Activated CD8-positive, alpha-beta memory T cell treated with anti-CD3 and anti-CD28 coated beads for 4 hours (primary cell): ENCODE results near the gene DLGAP4.
"Not testable (repeated sequence)": the region's sequence is repeated elsewhere in the genome, so short reads cannot be mapped to it uniquely, and the experiment has no call there.

ENCODE experiments used
- DNase-seq, 2 donors: peaks; one replicate each; pipeline ENCODE4 v3.0.0-alpha.2; 2020; ENCODE audit warnings: low read depth in 2 of 2

DLGAP4 gene

DNA sequence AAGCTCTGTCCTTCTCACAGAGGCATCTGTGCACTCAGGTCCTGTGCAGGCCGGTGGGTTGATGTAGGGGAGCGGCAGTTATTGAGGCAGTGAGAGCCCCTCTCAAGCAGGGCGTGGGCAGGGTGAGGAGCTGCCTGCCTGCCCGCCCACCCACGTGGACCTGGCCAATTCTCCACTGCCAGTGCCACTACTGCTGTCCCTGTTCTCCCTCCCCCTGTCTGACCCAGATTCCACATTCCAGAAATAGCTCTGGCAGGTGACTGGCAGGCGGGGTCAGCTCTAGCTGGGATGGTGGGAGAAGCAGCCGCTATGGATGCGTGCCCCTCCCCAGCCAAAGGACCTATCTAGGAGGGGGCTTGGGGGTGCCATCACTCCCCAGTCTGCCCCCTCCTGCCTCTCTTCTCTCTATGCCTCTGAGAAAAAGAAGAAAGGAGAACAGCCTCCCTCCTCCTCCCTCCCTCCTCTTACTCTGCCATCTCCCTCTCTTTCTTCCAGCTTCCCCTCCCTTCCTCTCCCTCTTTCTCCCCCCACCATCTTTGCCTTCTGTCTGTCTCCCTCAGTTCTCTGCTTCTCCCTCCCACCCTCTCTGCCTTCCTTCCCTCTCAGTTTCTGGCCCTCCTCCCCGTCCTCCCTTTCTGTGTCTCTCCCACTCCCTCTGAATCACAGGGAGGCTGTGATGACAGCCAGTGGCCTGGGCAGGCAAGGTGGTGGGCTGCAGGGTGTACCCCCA, 148.7 kb downstream of the DLGAP4 start:
- no peak for DNase-seq

DNA sequence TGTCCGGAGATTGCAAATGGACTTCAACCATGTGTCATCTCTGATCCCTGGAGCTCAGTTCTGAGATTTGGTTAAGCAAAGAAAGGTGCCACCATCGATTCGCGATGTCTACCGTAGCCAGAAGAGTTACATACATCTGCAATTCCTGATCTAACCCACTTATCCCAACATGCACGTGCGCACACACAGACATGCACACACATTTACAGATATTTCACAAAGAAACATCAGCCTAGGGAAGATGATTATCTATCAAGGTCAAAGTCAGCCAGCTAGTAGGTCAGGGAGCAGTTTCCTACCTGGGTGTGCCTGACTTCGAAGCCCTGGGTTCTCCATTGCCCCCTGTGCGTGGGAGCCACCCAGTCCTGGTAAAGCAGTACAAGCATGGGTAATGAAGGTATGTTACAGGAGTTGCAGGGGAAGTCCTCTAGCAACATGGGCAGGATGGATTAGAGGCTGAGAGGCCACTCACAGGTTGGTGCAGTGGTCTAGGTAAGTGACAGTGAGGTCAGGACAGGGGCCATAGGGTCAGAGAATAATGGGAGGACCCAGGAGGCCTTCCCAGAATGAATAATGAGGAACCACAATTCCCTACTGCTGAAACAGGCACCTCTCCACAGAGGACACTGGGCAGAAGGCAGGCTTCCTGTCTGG, 150.0 kb downstream of the DLGAP4 start:
- no peak for DNase-seq

DNA sequence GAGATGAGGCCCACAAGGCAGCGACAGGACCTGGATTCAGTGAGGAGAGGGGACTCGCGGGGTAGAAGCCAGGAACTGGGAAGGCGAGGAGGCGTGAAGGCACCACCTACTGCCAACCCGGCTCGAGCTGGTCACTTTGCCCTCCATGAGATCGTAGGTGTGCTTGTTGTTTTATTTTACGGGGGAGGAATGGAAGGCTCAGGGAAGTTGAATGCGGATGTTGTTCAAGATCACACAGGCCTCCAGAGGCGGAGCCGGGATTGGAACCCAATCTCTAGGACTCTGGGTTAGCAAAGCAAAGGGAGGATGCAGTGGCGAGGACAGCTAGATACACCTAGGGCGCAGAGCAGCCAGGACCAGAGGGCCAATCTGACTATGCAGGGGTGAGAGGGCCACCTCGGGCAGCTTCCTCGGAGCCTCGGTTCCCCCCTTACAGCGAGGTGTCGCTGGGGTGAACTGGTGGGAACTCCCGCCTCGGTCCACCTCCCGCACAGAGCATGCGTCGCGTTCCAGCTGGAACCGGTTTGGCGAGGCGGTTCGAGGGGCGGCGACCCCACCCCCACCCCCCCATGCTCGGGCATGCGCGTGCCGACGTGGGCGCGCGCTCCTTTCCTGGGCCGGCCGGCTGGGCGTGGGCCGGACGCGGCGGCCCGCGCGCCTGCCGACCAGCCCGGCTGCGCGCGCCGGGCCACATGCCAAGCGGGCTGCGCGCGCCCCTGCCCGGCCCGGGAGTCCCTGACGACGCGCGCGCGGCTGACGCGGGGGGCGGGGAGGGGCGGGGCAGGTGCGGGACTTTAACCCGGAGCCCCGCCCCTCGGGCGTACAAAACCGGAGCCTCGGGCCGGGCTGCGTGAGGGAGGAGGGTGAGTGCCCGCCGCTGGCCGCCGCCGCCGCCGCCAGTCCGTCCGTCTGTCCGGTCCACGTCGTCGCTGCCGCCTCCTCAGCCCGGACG, 154.8 kb downstream of the DLGAP4 start:
- peak; percentile 80 to 82 for DNase-seq

DNA sequence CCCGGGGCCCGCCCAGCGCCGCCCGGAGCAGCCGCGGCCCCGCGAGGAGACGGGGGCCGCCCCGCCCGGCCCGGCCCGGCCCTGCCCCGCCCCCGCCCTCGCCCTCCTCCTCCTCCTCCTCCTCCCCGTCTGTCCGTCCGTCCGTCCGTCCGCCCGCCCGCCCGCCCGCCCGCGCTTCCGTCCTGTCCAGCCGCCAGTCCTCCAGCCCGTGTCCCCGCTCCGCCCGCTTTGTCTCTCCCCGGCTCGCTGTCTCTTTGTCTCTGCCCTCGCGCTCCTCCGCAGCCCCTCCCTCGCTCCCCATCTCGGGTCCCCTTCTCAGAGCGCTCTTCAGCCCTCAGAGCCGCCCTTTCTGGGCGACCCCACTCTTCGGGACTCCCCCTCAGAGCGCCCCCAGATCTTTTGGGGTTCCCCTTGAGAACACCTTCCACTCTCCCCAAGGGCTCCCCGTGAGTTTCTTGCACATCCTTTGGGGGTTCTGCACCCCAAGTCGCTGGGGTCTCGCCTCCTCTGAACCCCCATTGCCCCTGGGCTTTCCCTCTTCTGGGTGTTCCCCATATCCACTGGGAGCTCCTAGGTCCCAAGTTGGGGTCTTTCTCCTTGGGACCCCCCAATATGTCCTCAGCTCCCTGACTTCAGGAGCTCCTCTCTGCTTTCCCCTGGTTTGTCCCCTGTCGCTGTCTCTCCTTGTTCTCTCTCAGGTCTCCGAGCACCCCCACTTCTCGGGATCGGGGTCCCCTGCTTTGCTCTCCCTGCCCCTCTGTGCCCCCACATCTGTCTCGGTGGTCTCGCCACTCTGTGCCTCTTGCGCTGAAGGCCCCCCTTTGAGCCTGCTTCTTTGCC, 155.7 kb downstream of the DLGAP4 start:
- DNase-seq, result peak in 1 of 2 donors; percentile 7

DNA sequence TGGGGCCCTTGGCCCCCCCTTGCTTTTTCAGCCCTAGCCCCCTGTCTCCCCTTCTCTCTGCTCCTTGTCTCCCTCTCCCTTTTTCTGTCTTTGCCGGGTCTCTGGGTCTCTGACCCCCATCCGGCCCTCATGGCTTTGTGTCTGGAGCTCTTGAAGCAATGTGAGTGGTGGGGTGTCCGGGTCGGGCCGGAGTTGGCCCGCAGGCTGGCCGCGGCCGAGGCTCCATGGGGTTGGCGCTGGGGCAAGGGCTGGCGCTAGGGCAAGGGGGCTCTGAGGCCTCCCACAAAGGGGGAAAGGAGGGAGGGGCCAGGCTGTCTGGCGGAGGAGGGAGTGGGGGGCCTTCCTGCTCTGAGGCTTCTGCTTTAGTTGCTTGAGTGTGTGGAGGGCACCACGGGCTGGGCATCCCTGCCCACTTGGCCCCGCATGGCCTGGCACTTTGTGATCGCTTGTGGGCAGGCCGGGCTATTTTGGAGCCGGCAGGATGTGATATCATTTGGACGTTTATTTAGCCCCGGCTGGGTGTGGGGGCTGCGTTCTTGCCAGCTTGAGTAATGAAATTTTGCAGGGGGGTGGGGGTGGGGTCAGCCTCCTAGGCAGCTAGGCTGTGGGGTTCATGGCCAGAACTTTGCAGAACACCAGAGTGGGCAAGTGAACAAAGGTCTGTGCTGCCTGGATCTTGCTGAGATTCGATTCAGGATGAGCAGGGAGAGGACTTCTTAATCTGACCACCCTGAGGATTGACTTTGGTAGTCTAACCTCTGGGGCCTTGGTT, 156.5 kb downstream of the DLGAP4 start:
- no peak for DNase-seq

DNA sequence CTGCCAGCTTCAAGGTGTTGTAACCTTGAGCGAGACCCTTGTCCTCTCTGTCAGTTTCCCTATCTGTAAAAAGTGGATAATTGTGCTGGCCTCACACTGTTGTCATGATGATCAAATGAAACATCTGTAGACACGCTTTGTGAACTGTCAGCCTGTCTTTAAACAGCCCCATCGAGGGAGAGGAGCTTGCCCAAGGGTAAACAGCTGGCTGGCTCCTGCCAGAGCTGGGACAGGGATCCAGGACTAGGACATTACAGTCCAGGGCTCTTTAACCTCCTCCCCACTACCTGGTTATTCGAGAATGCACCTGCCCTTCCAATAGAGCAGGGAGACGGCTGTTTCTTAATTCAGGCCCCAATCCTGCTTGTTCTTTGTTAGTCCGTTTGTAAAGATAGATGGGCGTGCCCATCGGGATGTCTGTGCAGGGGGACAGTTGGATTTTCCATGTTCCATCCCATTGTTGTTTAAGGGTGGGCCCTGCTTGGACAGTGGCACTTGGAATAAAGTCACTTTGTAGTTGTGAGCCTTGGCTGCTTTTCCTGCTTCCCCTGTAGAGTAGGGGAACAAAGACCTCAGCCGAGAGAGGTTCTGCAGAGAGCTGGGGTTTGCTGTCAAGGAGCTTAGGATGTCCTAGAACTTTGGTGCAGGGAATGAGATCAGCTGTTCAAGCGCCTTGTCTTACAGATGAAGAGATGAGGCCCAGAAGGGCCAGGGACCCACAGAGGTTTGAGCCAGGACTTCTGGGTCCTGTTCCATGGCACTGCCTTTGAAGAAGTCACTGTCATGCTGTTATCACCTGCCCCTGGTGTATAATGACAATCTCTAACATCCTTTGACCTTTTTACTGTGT, 157.3 kb downstream of the DLGAP4 start:
- no peak for DNase-seq

DNA sequence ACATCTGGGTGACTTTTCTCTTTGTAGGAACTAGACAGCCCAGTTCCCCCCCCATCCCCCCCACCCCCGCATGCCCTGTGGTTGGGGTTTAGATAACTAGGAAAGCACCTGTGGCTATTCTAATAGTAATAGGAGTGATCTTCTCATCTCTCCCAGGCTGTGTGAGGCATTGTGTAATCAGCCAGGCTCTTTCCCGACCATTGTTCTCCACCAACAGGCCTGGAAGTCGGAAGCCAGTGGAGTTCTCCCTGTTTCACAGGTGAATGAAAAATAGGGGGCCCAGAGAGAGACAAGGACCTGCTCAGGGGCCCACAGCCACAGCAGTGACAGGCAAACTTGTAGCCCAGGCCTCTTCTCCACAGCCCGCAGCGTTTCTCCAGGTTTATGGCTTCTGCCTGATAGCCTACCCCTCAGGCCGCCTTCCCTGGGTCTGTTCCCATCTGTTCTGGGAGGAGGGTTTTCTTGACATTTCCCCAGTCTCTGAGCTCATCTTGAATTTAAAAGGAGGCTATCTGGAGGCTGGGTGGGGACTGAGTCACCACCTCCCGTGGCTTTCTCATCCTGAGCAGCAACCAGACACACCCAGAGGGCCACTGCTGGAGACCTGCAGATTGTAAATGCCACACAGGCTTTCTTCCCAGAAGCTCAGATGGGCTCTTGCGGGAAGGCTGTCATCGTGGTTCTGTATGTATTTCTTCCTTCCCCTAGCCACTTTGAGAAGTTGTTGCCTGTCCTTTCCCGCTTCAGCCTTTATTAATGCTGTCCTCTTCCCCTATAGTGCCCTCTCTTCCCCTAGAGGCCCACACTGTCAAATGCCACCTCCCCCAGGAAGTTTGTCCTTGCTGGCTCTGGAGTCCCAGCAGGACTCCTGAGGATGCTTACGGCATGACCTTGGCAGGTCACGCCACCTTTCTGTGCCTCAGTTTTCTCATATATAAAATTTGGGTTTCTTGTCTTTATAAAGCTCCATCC, 159.3 kb downstream of the DLGAP4 start:
- DNase-seq, result peak in 1 of 2 donors; percentile 10

DNA sequence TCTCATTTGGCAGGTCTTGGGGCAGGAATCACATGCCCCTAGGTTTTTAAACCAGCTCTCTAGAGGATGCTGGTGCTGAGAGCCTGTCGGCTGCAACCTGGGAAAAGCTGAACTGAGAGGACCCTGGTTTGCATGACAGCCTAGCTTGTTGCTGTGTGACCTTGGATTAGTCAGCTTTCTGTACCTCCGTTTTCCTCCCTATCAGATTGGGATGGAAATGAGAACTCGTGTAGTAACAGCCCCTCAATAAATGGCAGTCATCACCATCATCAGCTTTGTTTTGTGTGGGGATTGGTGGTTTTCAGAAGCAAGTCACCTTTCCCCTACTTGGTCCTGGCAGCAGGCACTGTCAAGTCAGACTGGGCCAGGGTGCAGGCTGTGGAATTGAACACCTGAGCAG, 159.9 kb downstream of the DLGAP4 start:
- DNase-seq, result no peak

DNA sequence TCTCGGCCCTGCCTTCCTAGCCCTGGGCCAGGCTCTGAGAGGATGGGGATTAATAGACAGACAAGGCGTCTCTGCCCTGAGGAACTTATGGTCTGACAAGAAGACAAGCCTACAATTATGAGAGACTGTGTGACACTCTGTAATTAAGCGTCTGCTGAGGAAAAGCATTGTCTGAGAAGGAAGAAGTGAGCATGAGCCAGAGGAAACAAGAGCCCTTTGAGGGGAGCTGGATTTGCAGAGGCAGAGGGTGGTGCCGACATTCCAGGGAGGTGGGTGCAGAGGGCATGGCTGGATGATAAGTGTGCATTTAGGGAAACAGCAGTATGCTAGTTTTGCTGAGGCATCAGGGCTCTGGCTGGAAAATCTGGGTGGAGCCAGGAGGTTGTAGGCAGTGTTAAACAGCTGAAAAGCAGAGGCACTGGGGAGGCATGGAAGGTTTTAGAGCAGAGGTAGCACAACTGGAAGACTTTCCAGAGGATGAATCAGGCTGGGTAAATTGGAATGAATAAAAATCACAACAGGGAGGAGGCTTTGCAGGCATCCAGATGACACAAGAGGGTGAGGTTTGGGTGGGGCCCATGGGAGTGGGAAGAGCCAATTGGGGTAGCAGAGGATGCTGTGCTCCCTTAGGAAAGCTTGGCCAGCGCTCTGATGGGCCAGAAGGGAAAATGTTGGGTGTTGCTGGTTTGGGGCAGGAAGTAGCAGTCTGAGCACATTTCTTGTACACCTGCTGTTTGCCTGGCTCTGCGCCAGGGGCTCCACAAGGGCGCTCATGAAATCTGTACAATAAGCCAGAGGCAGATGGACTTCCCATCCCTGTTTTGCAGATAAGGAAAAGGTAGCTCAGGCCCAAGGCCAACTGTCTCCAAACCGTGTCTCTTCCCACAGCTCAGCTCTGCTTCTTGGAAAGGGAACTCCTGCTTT, 161.2 kb downstream of the DLGAP4 start:
- no peak for DNase-seq

DNA sequence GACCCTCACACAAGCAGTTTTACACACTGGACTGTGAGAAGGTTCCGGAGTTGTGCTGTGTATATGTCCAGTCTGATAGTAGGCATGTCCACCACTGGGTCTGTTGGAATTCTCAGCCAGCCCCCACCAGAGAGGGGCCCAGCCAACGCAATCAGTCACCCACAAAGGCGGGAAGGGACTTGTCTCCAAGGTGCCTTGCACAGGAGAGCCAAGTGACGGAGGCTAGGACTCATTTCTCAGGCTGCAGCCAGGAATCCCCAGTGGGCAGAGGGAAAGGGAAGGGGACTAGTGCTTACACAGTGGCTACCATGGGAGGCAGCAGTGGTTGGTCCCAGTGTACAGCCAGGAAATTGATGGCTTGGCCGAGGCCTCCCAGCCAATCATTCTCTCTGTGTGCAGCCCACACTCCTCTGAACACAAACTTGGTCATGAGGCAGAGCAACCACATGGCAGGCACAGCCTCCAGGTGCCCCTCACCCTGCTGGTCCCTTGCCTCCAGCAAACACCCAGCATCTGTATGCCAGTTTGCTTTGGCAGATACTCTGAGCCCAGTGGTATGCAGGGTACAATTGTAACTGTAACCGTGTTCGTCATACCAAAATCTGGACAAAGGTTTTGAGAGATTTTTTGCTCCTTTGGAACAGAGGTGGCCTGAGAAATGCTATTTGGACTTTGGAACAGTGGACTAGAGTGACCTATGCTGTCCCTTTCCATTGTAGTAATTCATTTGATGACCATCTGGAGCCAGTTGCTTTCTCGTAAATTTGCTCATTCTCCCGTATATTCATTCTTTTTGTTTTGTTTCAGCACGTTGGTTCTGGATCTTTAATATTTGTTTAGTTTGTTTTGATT, 162.2 kb downstream of the DLGAP4 start:
- no peak for DNase-seq

DNA sequence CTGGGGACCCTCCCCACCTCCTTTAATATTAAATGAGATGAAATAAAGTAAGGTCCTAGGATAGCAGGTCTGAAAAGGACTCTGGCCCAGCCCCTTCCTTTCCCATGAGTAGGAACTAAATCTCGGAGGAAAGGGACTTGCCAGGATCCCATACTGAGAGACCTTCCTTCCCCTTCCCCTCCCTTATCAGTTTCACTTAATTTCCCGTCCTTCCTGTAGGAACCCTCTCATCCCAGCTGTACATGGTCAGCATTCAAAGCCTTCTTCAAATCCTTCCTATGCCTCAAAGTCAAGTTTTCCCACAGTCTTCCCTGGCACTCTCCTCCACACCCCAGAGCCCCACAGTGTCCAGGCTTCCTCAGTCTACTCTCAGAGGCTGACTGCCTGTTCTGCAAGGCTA, 163.8 kb downstream of the DLGAP4 start:
- no peak for DNase-seq

DNA sequence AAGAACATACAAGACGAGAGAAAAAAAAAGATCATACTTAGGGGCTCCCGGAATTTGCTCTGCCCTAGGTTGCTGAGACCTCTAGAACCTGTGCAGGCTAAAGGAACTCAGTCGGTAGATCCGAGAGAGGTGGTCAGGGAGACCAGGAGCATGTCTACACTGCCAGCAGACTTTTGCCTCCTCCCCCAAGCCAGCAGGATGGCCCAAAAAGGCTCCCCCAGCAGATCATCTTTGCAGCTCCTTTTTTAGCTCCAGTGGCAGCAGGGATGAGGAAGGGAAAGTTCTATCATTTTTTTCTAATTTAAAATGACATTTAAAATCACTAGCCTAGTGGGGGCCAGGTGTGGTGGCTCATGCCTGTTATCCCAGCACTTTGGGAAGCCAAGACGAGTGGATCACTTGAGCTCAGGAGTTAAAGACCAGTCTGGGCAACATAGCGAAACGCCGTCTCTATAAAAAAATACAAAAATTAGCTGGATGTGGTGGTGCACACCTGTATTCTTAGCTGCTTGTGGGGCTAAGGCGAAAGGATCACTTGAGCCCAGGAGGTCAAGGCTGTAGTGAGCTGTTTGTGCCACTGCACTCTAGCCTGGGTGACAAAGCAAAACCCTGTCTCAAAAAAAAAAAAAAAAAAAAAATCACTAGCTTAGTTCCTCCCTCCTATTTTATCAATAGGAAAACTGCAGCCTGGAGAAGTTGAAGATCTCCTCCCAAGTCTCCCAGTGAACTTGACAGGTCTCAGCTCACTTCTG, 165.9 kb downstream of the DLGAP4 start:
- DNase-seq, result no peak

DNA sequence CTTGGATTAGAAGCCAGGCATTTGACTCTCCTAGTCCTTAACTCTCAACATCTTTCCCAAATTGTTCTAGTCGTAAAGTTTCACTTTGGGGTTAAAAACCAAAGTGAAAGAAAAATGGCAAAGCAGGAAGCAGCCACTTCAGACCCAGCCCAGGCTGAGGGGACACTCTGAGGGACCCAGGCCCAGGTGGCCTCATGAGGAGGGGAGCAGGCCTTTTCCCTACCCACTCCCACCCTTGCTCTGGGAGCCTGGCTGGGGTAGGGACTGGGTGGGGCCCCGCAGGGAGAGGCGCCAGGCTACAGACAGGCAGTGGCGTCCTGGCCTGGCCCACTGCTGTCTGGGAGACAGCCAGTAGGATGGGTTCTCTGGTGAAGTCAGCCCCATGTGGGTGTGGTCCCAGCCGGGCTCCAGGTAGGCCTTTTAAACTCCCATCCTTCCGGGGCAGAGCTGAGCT, 166.5 kb downstream of the DLGAP4 start:
- DNase-seq, result no peak

DNA sequence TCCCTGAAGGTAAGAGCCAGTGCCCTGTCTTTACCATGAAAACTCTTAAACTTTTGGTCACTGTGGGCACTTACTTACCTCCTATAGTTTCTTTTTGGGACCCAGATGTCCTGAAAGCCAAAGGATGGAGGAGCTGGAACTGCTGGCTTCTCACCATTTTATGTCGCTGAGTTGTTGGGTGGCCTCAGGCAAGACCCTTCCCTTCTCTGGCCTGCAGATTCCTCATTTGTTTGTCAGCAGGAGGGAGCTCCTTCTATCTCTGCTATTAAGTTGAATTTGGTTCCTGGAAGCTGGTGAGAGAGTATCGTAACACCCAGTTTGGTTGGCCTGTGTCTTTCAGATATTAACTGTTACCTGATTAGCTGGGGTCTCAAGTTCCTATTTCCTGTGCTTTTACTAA, 167.0 kb downstream of the DLGAP4 start:
- DNase-seq, result no peak

DNA sequence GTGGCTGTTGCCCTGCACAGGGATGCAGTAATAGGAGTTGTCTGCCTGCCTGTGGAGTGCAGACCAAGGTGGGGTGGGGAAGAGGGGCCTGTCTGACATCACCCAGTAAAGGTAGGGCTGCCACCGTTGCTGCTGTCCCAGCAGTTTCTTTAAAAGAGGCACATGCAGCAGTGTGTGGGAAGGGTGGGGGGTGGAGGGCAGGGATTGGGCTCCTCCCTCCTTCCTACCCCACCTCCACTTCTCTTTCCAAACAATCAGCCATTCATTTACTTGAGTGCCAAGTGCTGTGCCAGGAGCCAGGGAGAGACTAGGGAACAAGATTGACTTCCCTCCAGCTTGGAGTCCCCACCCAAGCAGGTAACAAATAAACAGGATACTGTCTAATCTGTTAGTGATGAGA, 168.4 kb downstream of the DLGAP4 start:
- no peak for DNase-seq

DNA sequence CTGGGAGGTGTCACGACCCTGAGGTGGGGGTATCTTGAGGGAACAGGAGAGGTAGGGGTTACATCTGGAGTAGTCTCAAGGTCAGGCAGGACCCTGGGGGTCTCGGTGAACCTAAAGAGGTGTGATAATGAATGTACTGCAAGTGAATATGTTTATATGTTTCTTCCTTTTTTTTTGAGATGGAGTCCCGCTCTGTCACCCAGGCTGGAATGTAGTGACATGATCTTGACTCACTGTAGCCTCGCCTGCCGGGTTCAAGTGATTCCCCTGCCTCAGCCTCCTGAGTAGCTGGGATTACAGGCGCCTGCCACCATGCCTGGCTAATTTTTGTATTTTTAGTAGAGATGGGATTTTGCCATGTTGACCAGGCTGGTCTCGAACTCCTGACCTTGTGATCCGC, 168.9 kb downstream of the DLGAP4 start:
- not testable (repeated sequence) for DNase-seq
